H1 (cell line): ENCODE data around the gene GIN1. TPM values are rescaled to one million over a fixed set of nuclear protein-coding genes. Genes with fewer than 3 reads are reported as not detected.

Source experiments
- CHD2 ChIP-seq: IDR thresholded peaks from 2 replicates; pipeline ENCODE4 v1.6.1; 2012; ENCODE audit warnings: low read length, improper control_type of control experiment
- EP300 ChIP-seq, 2 experiments: IDR thresholded peaks; 1 replicate in 1 of 2; 2 replicates in 1 of 2; pipeline ENCODE4 v1.6.1; 2011 to 2012; ENCODE audit warnings: low read depth in 2 of 2, low read length in 2 of 2, mild to moderate bottlenecking in 2 of 2, borderline replicate concordance in 1 of 2, inconsistent platforms in 1 of 2, moderate library complexity in 1 of 2
- FOSL1 ChIP-seq: IDR thresholded peaks from 2 replicates; pipeline ENCODE4 v1.6.1; 2011; ENCODE audit warnings: mild to moderate bottlenecking, low read depth, low read length, moderate library complexity; ENCODE audit not compliant: insufficient read depth
- HDAC2 ChIP-seq, 2 experiments: fragments of 300-600 bp in 1 of 2; sonication (generic) in 1 of 2; IDR thresholded peaks; 2 replicates each; pipeline ENCODE4 v1.6.1; 2011 to 2012; ENCODE audit warnings: low read depth in 2 of 2, low read length in 2 of 2, mild to moderate bottlenecking in 2 of 2, moderate library complexity in 2 of 2, borderline replicate concordance in 1 of 2, inconsistent platforms in 1 of 2
- KDM5A ChIP-seq: fragments of 200-600 bp; IDR thresholded peaks from 2 replicates; pipeline ENCODE4 v1.7.1; 2012; ENCODE audit warnings: mild to moderate bottlenecking, low read length, inconsistent platforms, mixed read lengths
- NANOG ChIP-seq: IDR thresholded peaks from 2 replicates; pipeline ENCODE4 v1.6.1; 2011; ENCODE audit warnings: low read length, low read depth, mild to moderate bottlenecking, inconsistent platforms; ENCODE audit not compliant: insufficient read depth, poor library complexity, severe bottlenecking
- RBBP5 ChIP-seq: IDR thresholded peaks from 2 replicates; pipeline ENCODE4 v1.7.1; 2012; ENCODE audit warnings: low read depth, mild to moderate bottlenecking, inconsistent platforms, low read length, moderate library complexity, borderline replicate concordance
- RNF2 ChIP-seq: fragments of 200-900, 300-1000 bp; sonication (generic); IDR thresholded peaks from 2 replicates; pipeline ENCODE4 v1.7.1; 2016; ENCODE audit warnings: borderline replicate concordance, low read depth, mild to moderate bottlenecking, antibody characterized with exemption, low read length; ENCODE audit not compliant: poor library complexity, severe bottlenecking; ENCODE audit errors: missing control alignments
- RXRA ChIP-seq: IDR thresholded peaks from 2 replicates; pipeline ENCODE4 v1.6.1; 2011; ENCODE audit warnings: low read depth, mild to moderate bottlenecking, low read length, moderate library complexity; ENCODE audit not compliant: insufficient read depth
- SIRT6 ChIP-seq: IDR thresholded peaks from one replicate; pipeline ENCODE4 v1.7.1; 2012; ENCODE audit warnings: low read length, inconsistent platforms
- polyA plus RNA-seq, 7 experiments: library from polyadenylated mRNA; depleted of rRNA in 3 of 7; stranded (reverse) in 5 of 7; unstranded in 2 of 7; fragments of >200 nt in 5 of 7; fragments of 200-250 nt in 2 of 7; gene quantifications; 1 replicate in 5 of 7; 2 replicates in 1 of 7; 4 replicates in 1 of 7; pipeline versions ENCODE4 v1.2.1 to v1.2.3, GENCODE V29; 2011 to 2013; ENCODE audit warnings: missing spikeins in 2 of 7, mixed read lengths in 2 of 7
- total RNA-seq: library from RNA; stranded (reverse); fragmentation: NEBNext Ultra II Directional; extraction: Animal tissue kit (Norgen Biotek cat#: 25700); gene quantifications from 2 replicates; pipeline ENCODE4 v1.2.1, GENCODE V29; 2021
- TF ChIP-seq, protein P1 (sequence below): fragments of 300-600 bp; sonication (generic); IDR thresholded peaks from 2 replicates; pipeline ENCODE4 v1.7.1; 2012; ENCODE audit warnings: low read length, moderate library complexity, mild to moderate bottlenecking, inconsistent platforms; ENCODE audit not compliant: insufficient replicate concordance

GIN1 gene
- total and polyA plus RNA-seq, 2 of the 8 experiments (the other 6 are each of a cell fraction or from before 2014, with no cell fraction given): 1.9 to 7.1 TPM

DNA sequence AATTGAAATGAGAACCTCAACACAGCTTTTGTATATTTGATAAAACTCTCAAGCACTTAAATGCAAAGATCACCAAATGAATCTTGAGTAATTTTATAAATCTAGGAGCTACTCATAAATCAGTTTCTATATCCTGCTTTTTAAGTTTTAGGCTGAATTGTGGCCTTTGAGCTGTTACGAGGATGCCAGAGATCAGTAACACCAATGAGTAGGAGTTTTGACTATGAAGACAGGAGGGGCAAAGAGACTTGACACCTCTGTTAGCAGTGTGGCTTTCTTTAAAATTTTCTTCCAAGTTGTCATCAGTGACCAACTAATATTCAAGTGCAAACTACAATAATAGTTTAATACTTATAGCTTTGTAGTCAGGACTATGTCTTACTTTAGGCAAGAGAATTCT, 12.7 kb upstream of the GIN1 start (continued):
- TF ChIP-seq, protein P1, sequence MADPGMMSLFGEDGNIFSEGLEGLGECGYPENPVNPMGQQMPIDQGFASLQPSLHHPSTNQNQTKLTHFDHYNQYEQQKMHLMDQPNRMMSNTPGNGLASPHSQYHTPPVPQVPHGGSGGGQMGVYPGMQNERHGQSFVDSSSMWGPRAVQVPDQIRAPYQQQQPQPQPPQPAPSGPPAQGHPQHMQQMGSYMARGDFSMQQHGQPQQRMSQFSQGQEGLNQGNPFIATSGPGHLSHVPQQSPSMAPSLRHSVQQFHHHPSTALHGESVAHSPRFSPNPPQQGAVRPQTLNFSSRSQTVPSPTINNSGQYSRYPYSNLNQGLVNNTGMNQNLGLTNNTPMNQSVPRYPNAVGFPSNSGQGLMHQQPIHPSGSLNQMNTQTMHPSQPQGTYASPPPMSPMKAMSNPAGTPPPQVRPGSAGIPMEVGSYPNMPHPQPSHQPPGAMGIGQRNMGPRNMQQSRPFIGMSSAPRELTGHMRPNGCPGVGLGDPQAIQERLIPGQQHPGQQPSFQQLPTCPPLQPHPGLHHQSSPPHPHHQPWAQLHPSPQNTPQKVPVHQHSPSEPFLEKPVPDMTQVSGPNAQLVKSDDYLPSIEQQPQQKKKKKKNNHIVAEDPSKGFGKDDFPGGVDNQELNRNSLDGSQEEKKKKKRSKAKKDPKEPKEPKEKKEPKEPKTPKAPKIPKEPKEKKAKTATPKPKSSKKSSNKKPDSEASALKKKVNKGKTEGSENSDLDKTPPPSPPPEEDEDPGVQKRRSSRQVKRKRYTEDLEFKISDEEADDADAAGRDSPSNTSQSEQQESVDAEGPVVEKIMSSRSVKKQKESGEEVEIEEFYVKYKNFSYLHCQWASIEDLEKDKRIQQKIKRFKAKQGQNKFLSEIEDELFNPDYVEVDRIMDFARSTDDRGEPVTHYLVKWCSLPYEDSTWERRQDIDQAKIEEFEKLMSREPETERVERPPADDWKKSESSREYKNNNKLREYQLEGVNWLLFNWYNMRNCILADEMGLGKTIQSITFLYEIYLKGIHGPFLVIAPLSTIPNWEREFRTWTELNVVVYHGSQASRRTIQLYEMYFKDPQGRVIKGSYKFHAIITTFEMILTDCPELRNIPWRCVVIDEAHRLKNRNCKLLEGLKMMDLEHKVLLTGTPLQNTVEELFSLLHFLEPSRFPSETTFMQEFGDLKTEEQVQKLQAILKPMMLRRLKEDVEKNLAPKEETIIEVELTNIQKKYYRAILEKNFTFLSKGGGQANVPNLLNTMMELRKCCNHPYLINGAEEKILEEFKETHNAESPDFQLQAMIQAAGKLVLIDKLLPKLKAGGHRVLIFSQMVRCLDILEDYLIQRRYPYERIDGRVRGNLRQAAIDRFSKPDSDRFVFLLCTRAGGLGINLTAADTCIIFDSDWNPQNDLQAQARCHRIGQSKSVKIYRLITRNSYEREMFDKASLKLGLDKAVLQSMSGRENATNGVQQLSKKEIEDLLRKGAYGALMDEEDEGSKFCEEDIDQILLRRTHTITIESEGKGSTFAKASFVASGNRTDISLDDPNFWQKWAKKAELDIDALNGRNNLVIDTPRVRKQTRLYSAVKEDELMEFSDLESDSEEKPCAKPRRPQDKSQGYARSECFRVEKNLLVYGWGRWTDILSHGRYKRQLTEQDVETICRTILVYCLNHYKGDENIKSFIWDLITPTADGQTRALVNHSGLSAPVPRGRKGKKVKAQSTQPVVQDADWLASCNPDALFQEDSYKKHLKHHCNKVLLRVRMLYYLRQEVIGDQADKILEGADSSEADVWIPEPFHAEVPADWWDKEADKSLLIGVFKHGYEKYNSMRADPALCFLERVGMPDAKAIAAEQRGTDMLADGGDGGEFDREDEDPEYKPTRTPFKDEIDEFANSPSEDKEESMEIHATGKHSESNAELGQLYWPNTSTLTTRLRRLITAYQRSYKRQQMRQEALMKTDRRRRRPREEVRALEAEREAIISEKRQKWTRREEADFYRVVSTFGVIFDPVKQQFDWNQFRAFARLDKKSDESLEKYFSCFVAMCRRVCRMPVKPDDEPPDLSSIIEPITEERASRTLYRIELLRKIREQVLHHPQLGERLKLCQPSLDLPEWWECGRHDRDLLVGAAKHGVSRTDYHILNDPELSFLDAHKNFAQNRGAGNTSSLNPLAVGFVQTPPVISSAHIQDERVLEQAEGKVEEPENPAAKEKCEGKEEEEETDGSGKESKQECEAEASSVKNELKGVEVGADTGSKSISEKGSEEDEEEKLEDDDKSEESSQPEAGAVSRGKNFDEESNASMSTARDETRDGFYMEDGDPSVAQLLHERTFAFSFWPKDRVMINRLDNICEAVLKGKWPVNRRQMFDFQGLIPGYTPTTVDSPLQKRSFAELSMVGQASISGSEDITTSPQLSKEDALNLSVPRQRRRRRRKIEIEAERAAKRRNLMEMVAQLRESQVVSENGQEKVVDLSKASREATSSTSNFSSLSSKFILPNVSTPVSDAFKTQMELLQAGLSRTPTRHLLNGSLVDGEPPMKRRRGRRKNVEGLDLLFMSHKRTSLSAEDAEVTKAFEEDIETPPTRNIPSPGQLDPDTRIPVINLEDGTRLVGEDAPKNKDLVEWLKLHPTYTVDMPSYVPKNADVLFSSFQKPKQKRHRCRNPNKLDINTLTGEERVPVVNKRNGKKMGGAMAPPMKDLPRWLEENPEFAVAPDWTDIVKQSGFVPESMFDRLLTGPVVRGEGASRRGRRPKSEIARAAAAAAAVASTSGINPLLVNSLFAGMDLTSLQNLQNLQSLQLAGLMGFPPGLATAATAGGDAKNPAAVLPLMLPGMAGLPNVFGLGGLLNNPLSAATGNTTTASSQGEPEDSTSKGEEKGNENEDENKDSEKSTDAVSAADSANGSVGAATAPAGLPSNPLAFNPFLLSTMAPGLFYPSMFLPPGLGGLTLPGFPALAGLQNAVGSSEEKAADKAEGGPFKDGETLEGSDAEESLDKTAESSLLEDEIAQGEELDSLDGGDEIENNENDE: no peak
- TF ChIP-seq RBBP5: no peak
- TF ChIP-seq RNF2: no peak
- TF ChIP-seq EP300 (IDR thresholded peaks at IDR 0.05; ENCODE audit: borderline replicate concordance in 1 of 2, low read depth in 2 of 2, low read length in 2 of 2): no peak
- no peak for TF ChIP-seq CHD2
- no peak for TF ChIP-seq SIRT6
- TF ChIP-seq RXRA: no peak
- TF ChIP-seq FOSL1: no peak
- TF ChIP-seq KDM5A: no peak
- TF ChIP-seq HDAC2 (IDR thresholded peaks at IDR 0.05; ENCODE audit: borderline replicate concordance in 1 of 2, low read depth in 2 of 2, low read length in 2 of 2): no peak
- no peak for TF ChIP-seq NANOG
